RWPE2 (cell line): Measurements from ENCODE around the gene OTOL1.

Source experiments
- ATAC-seq: fragments of 200-7000 bp; cut with Tn5 transposase; 3 replicates; pipeline ENCODE4 v1.9.1; 2021; ENCODE audit warnings: low read depth
- DNase-seq: peaks from one replicate; pipeline ENCODE4 v3.0.0-alpha.2; 2020; ENCODE audit warnings: low spot score
- H3K27ac ChIP-seq: fragments of 450-650 bp; 2 replicates; pipeline ENCODE4 v1.5.1; 2017; ENCODE audit warnings: mild to moderate bottlenecking; ENCODE audit not compliant: poor library complexity, severe bottlenecking
- H3K27me3 ChIP-seq: fragments of 250-450 bp; sonication (Bioruptor Pico); 2 replicates; pipeline ENCODE4 v1.5.1; 2021; ENCODE audit warnings: mild to moderate bottlenecking, moderate library complexity; ENCODE audit not compliant: insufficient read depth, poor library complexity, severe bottlenecking
- H3K36me3 ChIP-seq: fragments of 250-450 bp; sonication (Bioruptor Pico); 2 replicates; pipeline ENCODE4 v1.5.1; 2020; ENCODE audit warnings: low read depth, mild to moderate bottlenecking, moderate library complexity
- H3K4me1 ChIP-seq: fragments of 250-450 bp; sonication (Bioruptor Pico); 2 replicates; pipeline ENCODE4 v1.5.1; 2021; ENCODE audit warnings: mild to moderate bottlenecking, moderate library complexity; ENCODE audit not compliant: insufficient read depth, poor library complexity, severe bottlenecking
- H3K4me3 ChIP-seq: fragments of 250-450 bp; sonication (Bioruptor Pico); 2 replicates; pipeline ENCODE4 v1.5.1; 2021; ENCODE audit warnings: mild to moderate bottlenecking, moderate library complexity; ENCODE audit not compliant: severe bottlenecking
- H3K9me3 ChIP-seq: fragments of 250-450 bp; sonication (Bioruptor Pico); 2 replicates; pipeline ENCODE4 v1.5.1; 2021; ENCODE audit warnings: mild to moderate bottlenecking, moderate library complexity; ENCODE audit not compliant: severe bottlenecking
- TF ChIP-seq, protein P1 (sequence below): fragments of 450-650 bp; IDR thresholded peaks from one replicate; pipeline ENCODE4 v1.5.1; 2017; ENCODE audit warnings: mild to moderate bottlenecking, moderate library complexity; ENCODE audit not compliant: poor library complexity, severe bottlenecking

Gene OTOL1

DNA sequence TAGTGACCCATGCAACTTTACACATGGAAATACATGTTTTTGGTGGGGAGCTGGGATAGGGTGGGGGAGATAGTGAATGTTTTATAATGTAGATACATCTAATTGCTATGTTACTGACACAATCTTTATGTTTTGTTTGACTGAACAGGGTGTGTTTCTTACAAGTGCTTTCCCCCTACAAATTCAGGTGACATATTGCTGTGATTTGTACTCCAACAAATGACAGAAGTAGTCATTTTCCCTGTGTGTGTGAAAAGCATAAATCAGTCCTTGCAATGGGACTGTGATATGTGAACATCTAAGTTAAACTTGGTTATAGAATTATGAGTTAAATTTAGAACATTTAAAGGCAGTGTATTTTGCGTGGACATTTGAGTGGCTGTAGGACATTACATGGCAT lies 27.3 kb downstream of the OTOL1 start:
- TF ChIP-seq, protein P1, sequence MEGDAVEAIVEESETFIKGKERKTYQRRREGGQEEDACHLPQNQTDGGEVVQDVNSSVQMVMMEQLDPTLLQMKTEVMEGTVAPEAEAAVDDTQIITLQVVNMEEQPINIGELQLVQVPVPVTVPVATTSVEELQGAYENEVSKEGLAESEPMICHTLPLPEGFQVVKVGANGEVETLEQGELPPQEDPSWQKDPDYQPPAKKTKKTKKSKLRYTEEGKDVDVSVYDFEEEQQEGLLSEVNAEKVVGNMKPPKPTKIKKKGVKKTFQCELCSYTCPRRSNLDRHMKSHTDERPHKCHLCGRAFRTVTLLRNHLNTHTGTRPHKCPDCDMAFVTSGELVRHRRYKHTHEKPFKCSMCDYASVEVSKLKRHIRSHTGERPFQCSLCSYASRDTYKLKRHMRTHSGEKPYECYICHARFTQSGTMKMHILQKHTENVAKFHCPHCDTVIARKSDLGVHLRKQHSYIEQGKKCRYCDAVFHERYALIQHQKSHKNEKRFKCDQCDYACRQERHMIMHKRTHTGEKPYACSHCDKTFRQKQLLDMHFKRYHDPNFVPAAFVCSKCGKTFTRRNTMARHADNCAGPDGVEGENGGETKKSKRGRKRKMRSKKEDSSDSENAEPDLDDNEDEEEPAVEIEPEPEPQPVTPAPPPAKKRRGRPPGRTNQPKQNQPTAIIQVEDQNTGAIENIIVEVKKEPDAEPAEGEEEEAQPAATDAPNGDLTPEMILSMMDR = no peak
- Histone ChIP-seq H3K4me3 (no peak overlapping the region), H3K36me3 (no peaks in the 10 kb centered on the region), H3K27me3 (no peaks in the 10 kb centered on the region), H3K9me3 (no peaks in the 10 kb centered on the region), H3K4me1 (no peaks in the 10 kb centered on the region), H3K27ac (no peak overlapping the region)
- DNase-seq = no peak
- ATAC-seq = no peak

DNA sequence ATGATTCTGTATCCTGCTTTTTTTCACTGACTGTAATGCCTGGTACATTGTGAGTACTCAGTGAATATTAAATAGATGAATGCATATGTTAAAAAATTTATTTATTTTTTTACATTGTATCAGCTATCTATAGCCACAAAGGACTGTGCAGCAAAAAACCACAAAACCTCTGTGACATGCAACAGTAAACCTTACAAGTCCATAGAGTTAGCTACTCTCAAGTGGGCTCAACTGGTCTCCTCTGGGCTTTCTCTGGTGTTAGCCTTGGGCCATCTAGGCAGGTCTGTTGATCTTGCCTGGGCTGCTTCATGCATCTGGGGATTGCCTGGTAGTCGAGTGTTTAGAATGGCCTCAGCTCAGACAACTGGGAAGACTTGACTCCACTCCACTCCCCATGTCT lies 35.3 kb downstream of the OTOL1 start:
- Histone ChIP-seq H3K4me1 (no peaks in the 10 kb centered on the region), H3K27ac (no peak overlapping the region), H3K27me3 (peaks cover 5% of the 10 kb centered on the region), H3K4me3 (no peak overlapping the region), H3K36me3 (no peaks in the 10 kb centered on the region), H3K9me3 (no peaks in the 10 kb centered on the region)
- TF ChIP-seq, protein P1 = no peak
- DNase-seq (no peak), ATAC-seq (no peak)

DNA sequence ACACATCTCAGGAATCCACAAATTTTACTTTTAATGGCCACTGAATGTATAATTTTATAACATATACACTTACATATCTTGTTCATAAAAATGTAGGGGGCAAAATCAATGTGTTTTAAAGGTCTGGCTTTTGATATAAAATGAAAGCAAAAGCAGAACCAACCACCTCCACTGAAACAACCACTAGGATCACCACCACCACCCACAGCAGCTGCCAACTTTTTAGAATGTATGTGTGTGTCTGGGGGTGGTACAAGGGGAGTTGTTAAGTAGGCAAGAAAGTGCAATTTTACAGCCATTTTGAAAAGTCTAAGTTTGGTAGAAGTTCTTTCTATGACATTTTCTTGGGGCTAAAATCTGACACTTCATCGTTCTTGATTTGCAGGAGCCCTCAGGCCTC lies 44.0 kb downstream of the OTOL1 start:
- H3K4me1 ChIP-seq = no peaks in the 10 kb centered on the region
- no peak overlapping the region for H3K4me3 ChIP-seq
- no peaks in the 10 kb centered on the region for H3K36me3 ChIP-seq
- TF ChIP-seq, protein P1 = no peak
- DNase-seq (no peak), ATAC-seq (no peak)
- peaks cover 3% of the 10 kb centered on the region for H3K27me3 ChIP-seq
- H3K27ac ChIP-seq = no peak overlapping the region
- no peaks in the 10 kb centered on the region for H3K9me3 ChIP-seq

DNA sequence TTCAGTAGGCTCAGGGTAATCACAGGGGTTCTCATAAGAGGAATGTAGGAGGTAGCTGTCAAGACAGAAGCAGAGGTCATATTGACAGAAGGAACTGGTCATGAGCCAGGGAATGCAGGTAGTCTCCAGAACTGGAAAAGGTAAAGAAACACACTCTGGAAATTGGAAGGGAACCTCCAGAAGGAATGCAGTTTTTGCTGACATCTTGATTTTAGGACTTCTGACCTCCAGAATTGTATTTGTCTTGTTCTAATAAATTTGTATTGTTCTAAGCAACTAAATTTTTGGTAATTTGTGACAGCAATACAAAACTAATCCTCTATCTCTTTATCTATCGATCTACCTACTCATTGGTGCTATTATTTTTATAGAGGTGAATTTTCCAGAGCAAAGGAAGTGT lies 49.2 kb downstream of the OTOL1 start:
- DNase-seq = no peak

DNA sequence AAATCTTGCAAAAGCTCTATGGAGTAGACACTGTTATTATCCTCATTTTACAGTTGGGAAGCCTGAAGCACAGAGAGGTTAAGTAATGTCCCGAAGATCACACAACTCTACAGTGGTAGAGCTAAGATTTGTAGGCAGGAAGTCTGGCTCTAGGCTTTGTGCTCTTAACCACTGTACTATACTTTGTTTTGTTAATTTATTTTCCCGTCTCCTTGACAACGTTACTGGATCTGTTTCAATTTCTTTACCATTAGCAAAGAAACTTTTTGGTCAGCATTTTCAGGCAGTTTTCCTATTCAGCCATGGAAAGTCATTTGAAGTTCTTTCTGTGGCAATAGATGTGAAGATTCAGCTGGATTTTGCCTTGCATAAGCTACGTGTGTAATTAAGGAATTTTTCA lies 51.7 kb downstream of the OTOL1 start:
- no peak for ATAC-seq
- Histone ChIP-seq H3K4me3 (no peak overlapping the region), H3K27ac (no peak overlapping the region), H3K27me3 (no peaks in the 10 kb centered on the region), H3K36me3 (no peaks in the 10 kb centered on the region), H3K4me1 (no peaks in the 10 kb centered on the region), H3K9me3 (no peaks in the 10 kb centered on the region)
- TF ChIP-seq, protein P1 = no peak
- no peak for DNase-seq

More for the DNA sequence above, 49.2 kb downstream of the OTOL1 start:
- TF ChIP-seq, protein P1 = no peak
- ATAC-seq = no peak
- Histone ChIP-seq H3K27ac (no peak overlapping the region), H3K4me1 (no peaks in the 10 kb centered on the region), H3K9me3 (no peaks in the 10 kb centered on the region), H3K4me3 (no peak overlapping the region), H3K36me3 (no peaks in the 10 kb centered on the region), H3K27me3 (no peaks in the 10 kb centered on the region)
